Measurements from ENCODE around the gene BACH1.
"Not testable (repeated sequence)": the region's sequence is repeated elsewhere in the genome, so short reads cannot be mapped to it uniquely, and the experiment has no call there.

BACH1 gene

DNA sequence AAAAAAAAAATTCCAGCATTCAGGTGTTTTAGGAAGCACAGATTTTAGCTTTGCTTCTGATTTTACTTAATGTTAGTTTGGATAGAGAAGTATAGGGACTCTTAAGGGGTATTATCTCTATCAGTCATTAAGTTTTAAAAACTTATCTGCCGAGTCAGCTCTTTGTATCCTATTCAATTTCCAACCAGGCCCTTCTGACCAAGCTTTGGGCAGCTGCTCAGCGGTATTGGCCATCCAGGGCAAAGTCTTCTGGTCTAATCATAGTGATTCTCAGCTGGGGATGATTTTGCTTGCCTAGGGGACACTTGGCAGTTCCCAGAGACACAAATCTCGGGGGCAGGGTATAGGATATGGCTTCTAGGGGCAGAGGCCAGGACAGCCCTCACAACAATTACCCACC, 47.6 kb downstream of the BACH1 start:
- TF ChIP-seq, protein P1, sequence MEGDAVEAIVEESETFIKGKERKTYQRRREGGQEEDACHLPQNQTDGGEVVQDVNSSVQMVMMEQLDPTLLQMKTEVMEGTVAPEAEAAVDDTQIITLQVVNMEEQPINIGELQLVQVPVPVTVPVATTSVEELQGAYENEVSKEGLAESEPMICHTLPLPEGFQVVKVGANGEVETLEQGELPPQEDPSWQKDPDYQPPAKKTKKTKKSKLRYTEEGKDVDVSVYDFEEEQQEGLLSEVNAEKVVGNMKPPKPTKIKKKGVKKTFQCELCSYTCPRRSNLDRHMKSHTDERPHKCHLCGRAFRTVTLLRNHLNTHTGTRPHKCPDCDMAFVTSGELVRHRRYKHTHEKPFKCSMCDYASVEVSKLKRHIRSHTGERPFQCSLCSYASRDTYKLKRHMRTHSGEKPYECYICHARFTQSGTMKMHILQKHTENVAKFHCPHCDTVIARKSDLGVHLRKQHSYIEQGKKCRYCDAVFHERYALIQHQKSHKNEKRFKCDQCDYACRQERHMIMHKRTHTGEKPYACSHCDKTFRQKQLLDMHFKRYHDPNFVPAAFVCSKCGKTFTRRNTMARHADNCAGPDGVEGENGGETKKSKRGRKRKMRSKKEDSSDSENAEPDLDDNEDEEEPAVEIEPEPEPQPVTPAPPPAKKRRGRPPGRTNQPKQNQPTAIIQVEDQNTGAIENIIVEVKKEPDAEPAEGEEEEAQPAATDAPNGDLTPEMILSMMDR (IDR thresholded peaks at IDR 0.05): no peak
- no peak overlapping the region for H3K4me3 ChIP-seq
- peak overlapping the region in 1 of 2 donors; percentile 47 for H3K27ac ChIP-seq
- no peak for DNase-seq (ENCODE audit: low spot score)

DNA sequence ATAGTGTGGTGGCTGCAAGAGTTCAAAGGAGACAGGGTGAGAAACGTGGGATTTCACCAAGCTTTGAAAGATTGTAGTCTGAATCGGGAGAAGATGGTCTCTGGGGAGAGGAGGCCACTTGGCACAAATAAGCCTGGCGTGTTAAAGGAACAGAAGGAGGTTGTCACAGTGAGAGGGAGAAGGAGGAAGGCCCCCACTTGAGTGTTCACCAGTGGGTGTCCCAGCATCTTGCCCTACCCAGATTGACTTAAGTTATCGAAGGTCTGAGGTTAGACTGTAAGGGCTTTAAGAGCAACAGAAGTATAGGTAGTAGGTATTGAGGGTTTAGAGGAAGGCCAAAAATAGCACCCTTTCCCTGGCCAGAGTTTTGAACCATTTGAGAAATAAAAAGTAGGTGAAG, 48.0 kb downstream of the BACH1 start:
- DNase-seq (ENCODE audit: low spot score): no peak
- TF ChIP-seq, protein P1 (IDR thresholded peaks at IDR 0.05): no peak
- H3K4me3 ChIP-seq: no peak overlapping the region
- H3K27ac ChIP-seq: peak overlapping the region in 1 of 2 donors; percentile 47

DNA sequence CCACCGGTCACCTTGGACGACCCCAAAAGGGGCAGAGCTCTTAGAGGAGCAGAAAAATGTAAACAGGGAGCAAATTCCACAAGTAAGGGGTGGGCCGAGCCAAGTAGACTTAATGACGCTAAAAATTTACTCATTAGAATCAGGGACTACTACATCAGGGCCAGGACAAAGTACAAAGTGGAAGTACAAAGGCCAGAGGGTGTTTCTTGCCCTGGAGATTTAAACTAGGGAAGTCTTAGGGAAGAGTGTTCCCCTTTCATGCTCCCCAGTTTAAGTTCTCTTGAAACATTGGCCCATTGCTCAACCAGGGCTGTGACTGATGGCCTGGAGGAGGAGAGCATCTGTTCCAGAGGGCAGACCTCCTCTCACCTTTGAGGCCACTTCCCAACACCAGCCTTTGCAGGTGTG, 48.6 kb downstream of the BACH1 start:
- peak overlapping the region in 1 of 2 donors; percentile 47 for H3K27ac ChIP-seq
- no peak overlapping the region for H3K4me3 ChIP-seq
- DNase-seq (ENCODE audit: low spot score): no peak
- TF ChIP-seq, protein P1 (IDR thresholded peaks at IDR 0.05): no peak

DNA sequence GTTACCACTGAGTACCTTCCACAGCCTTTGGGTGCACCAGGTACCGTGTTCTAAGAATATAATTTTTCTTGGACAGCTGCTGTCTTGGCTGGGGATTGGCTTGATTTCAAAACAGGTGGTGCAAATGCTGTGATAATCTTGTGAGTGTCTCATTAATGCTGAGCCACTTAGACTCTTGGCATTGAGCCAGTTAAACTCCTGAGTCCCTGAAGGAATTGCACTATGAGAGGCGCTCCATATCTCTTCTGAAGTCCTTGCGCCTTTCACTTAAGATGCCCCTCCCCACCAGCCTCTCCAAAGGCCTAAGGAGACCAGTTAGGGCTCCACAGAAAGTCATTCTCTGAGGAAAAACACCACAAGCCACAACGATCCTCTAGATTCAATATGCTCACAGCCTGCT, 51.0 kb downstream of the BACH1 start:
- TF ChIP-seq, protein P1 (IDR thresholded peaks at IDR 0.05): no peak
- Histone ChIP-seq H3K4me3 (no peak overlapping the region), H3K27ac (no peak overlapping the region)
- no peak for DNase-seq (ENCODE audit: low spot score)

DNA sequence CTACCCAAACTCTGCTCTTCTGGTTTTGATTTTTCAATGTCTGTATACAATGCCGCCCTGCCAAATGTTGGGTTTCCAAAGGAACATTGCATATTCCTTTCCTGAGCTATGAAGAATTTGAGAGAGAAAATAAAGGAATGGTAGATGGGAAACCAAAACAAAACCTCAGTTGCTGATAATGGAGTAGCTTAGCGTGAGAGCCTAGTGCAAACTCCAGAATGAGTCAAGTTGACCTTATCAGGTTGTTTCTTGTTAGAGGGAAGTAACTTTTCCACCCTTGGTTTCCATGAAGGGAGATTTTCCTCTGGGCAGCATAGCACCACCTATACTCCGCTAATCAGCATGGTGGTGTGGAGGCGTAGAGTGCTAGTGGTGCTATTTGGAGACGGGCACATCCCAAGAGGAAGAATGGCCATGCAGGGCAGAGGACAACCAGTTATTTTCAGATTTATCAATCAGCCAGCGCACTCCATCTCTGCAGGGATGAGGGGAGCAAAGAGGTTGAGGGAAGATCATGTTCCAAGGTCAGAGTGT, 51.6 kb downstream of the BACH1 start:
- Histone ChIP-seq H3K27ac (no peak overlapping the region), H3K4me3 (no peak overlapping the region)
- DNase-seq (ENCODE audit: low spot score): no peak
- TF ChIP-seq, protein P1 (IDR thresholded peaks at IDR 0.05): no peak

DNA sequence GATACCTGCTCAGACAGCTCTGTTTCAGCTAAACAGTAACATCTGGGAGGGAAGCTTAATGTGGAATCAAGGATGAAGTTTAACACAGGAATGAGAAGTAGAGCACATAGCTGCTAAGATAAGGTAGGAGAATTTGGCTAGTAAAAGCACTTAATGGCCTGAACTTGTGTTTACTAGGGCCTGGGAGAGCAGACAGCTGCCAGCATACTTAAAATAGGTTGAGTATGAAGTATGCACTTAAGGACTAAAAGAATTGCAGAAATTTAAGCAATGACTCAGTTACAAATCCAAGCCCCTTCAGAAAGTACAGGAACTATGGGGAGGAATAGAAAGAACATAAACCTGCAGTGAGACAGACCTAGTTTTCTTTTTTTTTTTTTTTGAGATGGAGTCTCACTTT, 53.0 kb downstream of the BACH1 start:
- no peak for DNase-seq (ENCODE audit: low spot score)
- peak overlapping the region; percentile 43 to 58 for H3K27ac ChIP-seq
- no peak overlapping the region for H3K4me3 ChIP-seq
- TF ChIP-seq, protein P1 (IDR thresholded peaks at IDR 0.05): no peak

DNA sequence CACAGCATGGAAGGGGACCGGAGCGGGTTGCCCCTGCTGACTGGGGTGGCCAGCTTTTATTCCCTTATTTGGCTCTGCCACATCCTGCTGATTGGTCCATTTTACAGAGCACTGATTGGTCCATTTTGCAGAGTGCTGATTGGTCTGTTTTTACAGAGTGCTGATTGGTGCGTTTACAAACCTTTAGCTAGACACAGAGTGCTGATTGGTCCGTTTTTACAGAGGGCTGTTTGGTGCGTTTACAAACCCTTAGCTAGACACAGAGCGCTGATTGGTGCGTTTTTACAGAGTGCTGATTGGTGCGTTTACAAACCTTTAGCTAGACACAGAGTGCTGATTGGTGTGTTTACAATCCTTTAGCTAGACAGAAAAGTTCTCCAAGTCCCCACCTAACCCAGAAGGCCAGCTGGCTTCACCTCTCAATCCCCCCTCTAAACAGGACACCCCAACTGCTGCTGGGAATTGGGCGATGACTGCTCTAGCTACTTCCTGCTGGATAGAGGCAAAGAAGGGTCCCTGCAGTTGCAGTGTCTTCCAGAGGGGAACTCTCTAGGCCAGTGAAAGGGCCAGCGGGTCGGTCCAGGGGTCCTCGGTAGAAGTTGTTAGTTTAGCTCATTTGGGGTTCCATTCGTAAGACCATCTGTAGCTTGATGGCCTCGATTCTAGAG, 56.5 kb downstream of the BACH1 start:
- H3K27ac ChIP-seq; H3K4me3 ChIP-seq; DNase-seq (ENCODE audit: low spot score): not testable (repeated sequence)

DNA sequence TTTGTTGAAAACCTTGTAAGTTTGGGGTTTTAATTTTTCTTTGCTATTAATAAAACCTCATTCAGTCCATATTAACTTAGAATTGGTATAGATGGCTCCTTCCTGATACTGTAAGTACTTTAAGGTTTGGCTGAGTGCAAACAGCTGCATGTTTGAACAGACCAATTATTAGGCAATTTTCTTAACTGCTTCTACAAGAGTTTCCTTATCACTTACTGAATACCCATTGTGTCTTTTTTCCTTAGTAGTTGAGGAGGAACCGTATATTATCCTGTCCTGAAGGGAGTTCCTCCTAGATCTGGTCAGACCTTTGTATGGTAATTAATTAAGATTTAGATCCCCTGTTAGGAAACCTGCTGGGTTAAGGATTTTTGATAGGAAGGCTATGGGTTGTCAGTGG, 57.6 kb downstream of the BACH1 start:
- H3K4me3 ChIP-seq; H3K27ac ChIP-seq; DNase-seq (ENCODE audit: low spot score): not testable (repeated sequence)

DNA sequence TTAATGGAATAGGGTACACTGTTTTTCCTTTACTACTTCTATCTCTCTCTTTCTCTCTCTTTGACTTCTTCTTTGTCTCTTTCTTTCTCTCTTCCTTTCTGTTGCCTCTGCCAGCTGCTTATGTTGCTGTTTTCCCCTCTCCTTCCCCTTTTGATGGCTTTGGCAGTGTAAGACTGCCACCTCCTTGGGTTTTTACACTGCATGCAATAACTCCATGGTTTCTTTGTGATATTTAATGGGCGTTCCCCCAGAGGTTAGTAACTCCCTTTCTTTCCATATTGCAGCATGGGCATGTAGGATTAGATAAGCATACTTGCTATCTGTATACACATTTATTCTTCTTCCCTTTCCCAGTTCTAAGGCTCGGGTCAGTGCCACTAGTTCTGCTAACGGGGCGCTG, 58.1 kb downstream of the BACH1 start:
- DNase-seq (ENCODE audit: low spot score); H3K4me3 ChIP-seq; H3K27ac ChIP-seq: not testable (repeated sequence)

Measured in coronary artery (tissue), 2 donors.